ENCODE data around the gene ZNF445. TPM values are rescaled to one million over a fixed set of nuclear protein-coding genes. Genes with fewer than 3 reads are reported as not detected.

ZNF445 gene
- total and polyA plus RNA-seq, 9 of the 15 experiments (the other 6 are each of a cell fraction or from before 2014, with no cell fraction given) = 1.2 to 26.9 (median 10.6) TPM

- no TSS peak for BruUV-seq (replicated peaks)
- Histone ChIP-seq H3K4me2 (ENCODE audit: insufficient read depth, low read length) (no peak overlapping the region), H3K79me2 (ENCODE audit: control insufficient read depth, insufficient read depth, low read length) (0 out of 3 replicates have a peak, but pooled peaks cover 2% of the 10 kb centered on the region), H3K4me1 (replicated peaks in 1 of 2; ENCODE audit: control insufficient read depth in 2 of 2, insufficient read depth in 2 of 2, low read length in 2 of 2) (peaks cover 2 to 12% of the 10 kb centered on the region in 2 experiments; a peak in 3 of 5 replicates), H4K20me1 (replicated peaks; ENCODE audit: control insufficient read depth, insufficient read depth, low read length) (no peaks in the 10 kb centered on the region), H3K9me1 (ENCODE audit: control insufficient read depth, insufficient read depth, low read length) (no peaks in the 10 kb centered on the region), H3K27ac (ENCODE audit: extremely low read depth, low read depth, low read length) (no peak overlapping the region), H2AFZ (ENCODE audit: low read depth, low read length) (no peak overlapping the region), H3K36me3 (ENCODE audit: control insufficient read depth, insufficient read depth, low read length) (no peaks in the 10 kb centered on the region), H3K9ac (ENCODE audit: insufficient read depth in 1 of 2, low read depth in 2 of 2, low read length in 2 of 2) (no peak overlapping the region; a peak in 1 of 4 replicates), H3K4me3 (no peak overlapping the region), H3K9me3 (replicated peaks; ENCODE audit: control insufficient read depth, insufficient read depth, low read depth, low read length) (no peaks in the 10 kb centered on the region), H3K27me3 (ENCODE audit: control insufficient read depth in 2 of 2, insufficient read depth in 2 of 2, low read length in 2 of 2) (no peaks in the 10 kb centered on the region)
- no peak for TF ChIP-seq ZFX (CRISPR knock-in tag; IDR thresholded peaks at IDR 0.05)
- no peak for TF ChIP-seq ELF1 (tag; IDR thresholded peaks at IDR 0.05)
- TF ChIP-seq ZNF507 (tag; conservative IDR thresholded peaks at IDR 0.05) = no peak
- TF ChIP-seq MLX (CRISPR knock-in tag; conservative IDR thresholded peaks at IDR 0.05) = no peak
- no peak for TF ChIP-seq MYC (IDR thresholded peaks at IDR 0.05; ENCODE audit: low read depth, low read length)
- TF ChIP-seq MYC (CRISPR knock-in tag; IDR thresholded peaks at IDR 0.05; ENCODE audit: borderline replicate concordance, low read depth) = no peak
- no peak for TF ChIP-seq DPF2 (IDR thresholded peaks at IDR 0.05)
- no peak for TF ChIP-seq JUN (IDR thresholded peaks at IDR 0.05; ENCODE audit: borderline replicate concordance, low read depth, low read length)
- TF ChIP-seq JUN (CRISPR knock-in tag; IDR thresholded peaks at IDR 0.05; ENCODE audit: borderline replicate concordance) = no peak
- TF ChIP-seq, protein P1, sequence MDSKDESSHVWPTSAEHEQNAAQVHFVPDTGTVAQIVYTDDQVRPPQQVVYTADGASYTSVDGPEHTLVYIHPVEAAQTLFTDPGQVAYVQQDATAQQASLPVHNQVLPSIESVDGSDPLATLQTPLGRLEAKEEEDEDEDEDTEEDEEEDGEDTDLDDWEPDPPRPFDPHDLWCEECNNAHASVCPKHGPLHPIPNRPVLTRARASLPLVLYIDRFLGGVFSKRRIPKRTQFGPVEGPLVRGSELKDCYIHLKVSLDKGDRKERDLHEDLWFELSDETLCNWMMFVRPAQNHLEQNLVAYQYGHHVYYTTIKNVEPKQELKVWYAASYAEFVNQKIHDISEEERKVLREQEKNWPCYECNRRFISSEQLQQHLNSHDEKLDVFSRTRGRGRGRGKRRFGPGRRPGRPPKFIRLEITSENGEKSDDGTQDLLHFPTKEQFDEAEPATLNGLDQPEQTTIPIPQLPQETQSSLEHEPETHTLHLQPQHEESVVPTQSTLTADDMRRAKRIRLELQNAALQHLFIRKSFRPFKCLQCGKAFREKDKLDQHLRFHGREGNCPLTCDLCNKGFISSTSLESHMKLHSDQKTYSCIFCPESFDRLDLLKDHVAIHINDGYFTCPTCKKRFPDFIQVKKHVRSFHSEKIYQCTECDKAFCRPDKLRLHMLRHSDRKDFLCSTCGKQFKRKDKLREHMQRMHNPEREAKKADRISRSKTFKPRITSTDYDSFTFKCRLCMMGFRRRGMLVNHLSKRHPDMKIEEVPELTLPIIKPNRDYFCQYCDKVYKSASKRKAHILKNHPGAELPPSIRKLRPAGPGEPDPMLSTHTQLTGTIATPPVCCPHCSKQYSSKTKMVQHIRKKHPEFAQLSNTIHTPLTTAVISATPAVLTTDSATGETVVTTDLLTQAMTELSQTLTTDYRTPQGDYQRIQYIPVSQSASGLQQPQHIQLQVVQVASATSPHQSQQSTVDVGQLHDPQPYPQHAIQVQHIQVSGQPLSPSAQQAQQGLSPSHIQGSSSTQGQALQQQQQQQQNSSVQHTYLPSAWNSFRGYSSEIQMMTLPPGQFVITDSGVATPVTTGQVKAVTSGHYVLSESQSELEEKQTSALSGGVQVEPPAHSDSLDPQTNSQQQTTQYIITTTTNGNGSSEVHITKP (IDR thresholded peaks at IDR 0.05; ENCODE audit: partially characterized antibody) = no peak
- no peak for TF ChIP-seq ZNF766 (CRISPR knock-in tag; conservative IDR thresholded peaks at IDR 0.05)
- TF ChIP-seq POLR2AphosphoS5 (IDR thresholded peaks at IDR 0.05; ENCODE audit: control insufficient read depth, insufficient read depth, low read depth, low read length) = no peak
- no peak for TF ChIP-seq SMAD1 (IDR thresholded peaks at IDR 0.05; ENCODE audit: low read depth, low read length, partially characterized antibody)
- TF ChIP-seq ZNF184 (CRISPR knock-in tag; IDR thresholded peaks at IDR 0.05) = no peak
- TF ChIP-seq ZNF197 (CRISPR knock-in tag; IDR thresholded peaks at IDR 0.05; ENCODE audit: low read depth) = no peak
- no peak for TF ChIP-seq RBM34 (IDR thresholded peaks at IDR 0.05; ENCODE audit: borderline replicate concordance, insufficient read depth, low read length)
- TF ChIP-seq ZNF57 (CRISPR knock-in tag; IDR thresholded peaks at IDR 0.05) = no peak
- intact Hi-C loops (cut with micrococcal nuclease) = no loop called here
- CTCF ChIA-PET (ENCODE audit: low intra/inter-chr PET ratio) = no interaction called here
- in situ Hi-C loops (cut with MboI) = no loop called here
- POLR2A ChIA-PET = interaction anchor here (0.6 to 1.5 kb wide), 4 partner anchors 8 to 652 kb away, joined by 3 to 7 read pairs (median 4); no protein-coding TSS in a partner anchor
- no peak for FAIRE-seq
- WGBS (ENCODE audit: insufficient coverage, low coverage, missing lambda C conversion rate) = 56% methylated on average over 3 of the region's 3 CpGs
- ATAC-seq = peak; percentile 25; the same call in 2 of the 3 replicates
- DNase-seq (ENCODE audit: extremely low read depth in 1 of 4, low spot score in 3 of 4) = peak in 3 of 4 experiments; percentile 51 to 54 (median 52)
Measured at GRCh38 chr3:44427683-44428082, 49.8 kb downstream of the ZNF445 start.

All from K562 (cell line).